GM18498 (cell line): ENCODE data around the gene ST6GALNAC3.
"Not testable (repeated sequence)": the region's sequence is repeated elsewhere in the genome, so short reads cannot be mapped to it uniquely, and the experiment has no call there.

Experiments
- ATAC-seq: cut with Tn5 transposase; IDR thresholded peaks from one replicate; pipeline ENCODE4 v1.9.1; 2021; ENCODE audit warnings: mild to moderate bottlenecking, moderate library complexity; ENCODE audit not compliant: unreplicated experiment

ST6GALNAC3 gene

GRCh38 chr1:76317299-76317900 is 242.9 kb downstream of the ST6GALNAC3 start:
- no peak for ATAC-seq

GRCh38 chr1:76330991-76331603 is 256.6 kb downstream of the ST6GALNAC3 start:
- peak; percentile 94 for ATAC-seq

- ATAC-seq = no peak
Measured at GRCh38 chr1:76335882-76336281, 261.3 kb downstream of the ST6GALNAC3 start.

DNA sequence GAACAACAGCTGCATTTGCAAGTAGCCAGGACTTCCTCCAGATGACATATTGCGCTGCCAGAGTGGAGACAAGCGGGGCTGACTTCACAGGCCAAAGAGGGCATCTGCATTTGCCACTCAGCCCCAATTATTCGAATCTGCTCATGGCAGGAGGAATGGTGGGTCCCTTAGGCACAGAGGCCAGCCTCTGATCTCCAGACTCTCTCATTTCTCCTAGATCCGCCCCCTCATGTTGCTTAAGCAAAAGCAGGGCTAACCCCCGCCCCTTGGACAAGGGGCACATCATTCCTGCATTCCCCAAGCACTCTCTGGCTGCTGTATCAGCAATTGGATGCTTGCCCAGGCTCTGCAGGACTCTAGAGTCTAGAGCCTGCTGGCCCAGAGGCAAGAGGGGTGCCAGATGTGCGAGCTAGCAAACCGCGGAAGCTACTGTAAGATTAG is 262.4 kb downstream of the ST6GALNAC3 start:
- no peak for ATAC-seq

DNA sequence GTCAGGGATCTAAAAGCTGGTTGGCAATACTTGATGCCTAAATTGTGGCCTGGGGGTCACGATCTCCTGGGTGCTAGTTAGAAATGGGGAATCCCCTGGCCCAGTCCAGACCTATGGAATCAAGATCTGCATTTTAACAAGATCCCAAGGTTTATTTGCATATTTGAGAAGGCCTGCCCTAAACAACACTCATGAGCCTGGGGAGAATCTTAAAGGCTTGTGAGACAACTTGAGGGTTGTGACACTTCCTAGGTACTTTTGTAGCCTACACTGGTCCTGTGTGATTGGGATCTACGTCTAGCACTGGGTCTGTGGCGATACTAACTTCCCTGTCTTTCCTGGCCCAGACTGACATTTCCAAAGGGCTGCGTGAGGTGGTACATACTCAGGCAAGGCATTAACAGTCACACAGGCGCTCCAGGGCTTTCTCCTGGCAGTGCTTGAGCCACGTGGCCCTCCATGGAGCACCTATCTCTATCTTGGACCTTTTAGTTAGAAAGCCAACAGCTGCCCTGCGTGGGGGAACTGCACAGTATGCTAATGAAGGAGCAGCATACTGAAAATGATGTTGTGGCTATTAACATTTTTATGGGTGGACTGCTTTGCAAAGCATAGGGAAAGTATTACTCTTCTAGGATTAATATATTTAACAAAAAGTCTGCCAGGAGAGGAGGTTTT is 263.1 kb downstream of the ST6GALNAC3 start:
- ATAC-seq = no peak

- no peak for ATAC-seq
Measured at GRCh38 chr1:76340056-76340455, 265.5 kb downstream of the ST6GALNAC3 start.

DNA sequence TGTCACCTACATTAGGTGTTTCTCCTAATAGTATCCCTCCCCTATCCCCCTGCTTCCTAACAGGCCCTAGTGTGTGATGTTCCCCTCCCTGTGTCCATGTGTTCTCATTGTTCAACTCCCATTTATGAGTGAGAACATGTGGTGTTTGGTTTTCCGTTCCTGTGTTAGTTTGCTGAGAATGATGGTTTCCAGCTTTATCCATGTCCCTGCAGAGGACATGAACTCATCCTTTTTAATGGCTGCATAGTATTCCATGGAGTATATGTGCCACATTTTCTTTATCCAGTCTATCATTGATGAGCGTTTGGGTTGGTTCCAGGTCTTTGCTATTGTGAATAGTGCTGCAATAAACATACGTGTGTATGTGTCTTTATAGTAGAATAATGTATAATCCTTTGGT is 267.3 kb downstream of the ST6GALNAC3 start:
- not testable (repeated sequence) for ATAC-seq

DNA sequence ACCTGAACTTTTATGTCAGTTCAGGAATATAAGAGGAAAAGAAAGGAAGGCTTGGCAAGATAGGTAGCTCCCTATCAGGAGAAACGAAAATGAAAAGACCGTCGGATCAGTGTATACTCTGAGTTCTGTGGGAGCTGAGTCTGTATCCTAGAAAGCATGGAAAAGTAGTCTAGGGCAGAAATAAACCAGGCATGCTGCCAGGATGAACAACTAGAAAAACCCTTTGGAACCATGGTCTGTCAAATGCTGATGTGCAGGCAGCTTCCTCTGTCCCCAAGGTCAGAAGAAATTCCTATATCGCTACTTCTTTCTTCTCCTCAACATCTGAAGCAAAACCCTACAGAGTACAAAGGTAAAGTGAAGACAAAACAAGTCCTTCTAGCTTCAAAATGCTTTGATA is 268.8 kb downstream of the ST6GALNAC3 start:
- ATAC-seq = no peak

- no peak for ATAC-seq
Measured at GRCh38 chr1:76351655-76352054, 277.1 kb downstream of the ST6GALNAC3 start.

GRCh38 chr1:76352741-76353435 is 278.3 kb downstream of the ST6GALNAC3 start:
- ATAC-seq = no peak

GRCh38 chr1:76354236-76354635 is 279.7 kb downstream of the ST6GALNAC3 start:
- no peak for ATAC-seq

DNA sequence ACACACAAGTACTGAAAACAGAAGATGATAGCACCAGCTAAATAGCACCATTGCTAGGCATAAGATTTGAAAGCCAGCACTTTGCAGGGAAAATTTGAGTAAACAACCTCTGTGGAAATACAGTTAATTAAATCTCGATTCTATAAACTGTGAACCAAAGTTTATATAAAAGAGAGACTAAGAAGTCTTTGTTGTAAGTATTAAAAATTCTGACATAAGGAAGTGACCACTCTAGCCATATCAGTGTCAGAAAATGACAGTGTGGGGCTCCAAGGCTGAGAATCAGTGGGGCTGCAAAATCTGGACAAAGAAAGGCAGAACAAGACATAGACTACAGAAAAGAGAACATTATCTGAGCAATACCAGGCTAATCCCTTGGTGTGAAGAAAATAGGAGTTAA is 292.2 kb downstream of the ST6GALNAC3 start:
- no peak for ATAC-seq

- no peak for ATAC-seq
Measured at GRCh38 chr1:76371941-76372340, 297.4 kb downstream of the ST6GALNAC3 start.

GRCh38 chr1:76374086-76374485 is 299.5 kb downstream of the ST6GALNAC3 start:
- ATAC-seq = no peak

DNA sequence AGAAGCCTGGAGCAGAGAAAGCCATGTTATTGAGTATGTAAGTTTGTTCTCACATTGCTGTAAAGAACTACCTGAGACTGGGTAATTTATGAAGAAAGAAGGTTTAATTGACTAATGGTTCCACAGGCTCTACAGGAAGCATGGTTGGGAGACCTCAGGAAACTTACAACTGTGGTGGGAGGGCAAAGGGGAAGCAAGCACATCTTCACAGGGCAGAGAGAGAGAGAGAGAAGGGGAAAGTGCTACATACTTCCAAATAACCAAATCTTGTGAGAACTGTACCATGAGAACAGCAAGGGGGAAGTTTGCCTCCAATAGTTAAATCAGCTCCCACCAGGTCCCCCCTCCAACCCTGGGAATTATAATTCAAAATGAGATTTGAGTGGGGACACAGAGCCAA is 302.7 kb downstream of the ST6GALNAC3 start:
- ATAC-seq = no peak

- no peak for ATAC-seq
Measured at GRCh38 chr1:76379506-76379905, 305.0 kb downstream of the ST6GALNAC3 start.

DNA sequence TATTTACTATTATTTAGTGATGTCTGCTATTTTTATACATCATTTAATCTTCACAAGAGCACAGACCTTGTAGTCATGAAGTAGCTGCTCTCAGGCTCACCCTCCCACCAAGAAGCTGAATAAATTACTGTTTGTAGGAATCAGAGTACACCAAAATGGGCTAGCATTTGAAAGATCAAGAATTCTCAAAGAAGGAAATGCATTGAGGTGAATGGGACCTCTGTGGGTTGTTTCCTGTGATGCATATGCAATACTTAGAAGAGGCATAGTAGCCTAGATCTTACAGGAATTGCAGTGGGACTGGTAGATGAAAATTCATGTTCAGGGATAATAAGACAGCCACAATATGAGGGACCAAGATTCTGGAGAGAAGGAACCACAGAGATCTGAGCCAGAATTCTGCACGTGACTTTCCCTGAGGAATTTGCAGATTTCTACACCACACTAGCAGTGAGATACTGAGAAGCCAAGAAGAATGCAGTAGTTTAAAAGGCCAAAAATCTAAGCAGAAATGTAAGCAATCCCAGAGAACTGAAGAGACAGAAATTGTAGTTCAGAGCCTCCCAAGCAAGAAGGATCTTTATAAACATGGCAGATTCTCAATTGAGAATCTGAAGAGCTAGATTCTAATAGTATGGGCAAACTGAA is 307.0 kb downstream of the ST6GALNAC3 start:
- ATAC-seq = no peak

- no peak for ATAC-seq
Measured at GRCh38 chr1:76388261-76388660, 313.7 kb downstream of the ST6GALNAC3 start.

GRCh38 chr1:76390456-76390855 is 315.9 kb downstream of the ST6GALNAC3 start:
- ATAC-seq = no peak

DNA sequence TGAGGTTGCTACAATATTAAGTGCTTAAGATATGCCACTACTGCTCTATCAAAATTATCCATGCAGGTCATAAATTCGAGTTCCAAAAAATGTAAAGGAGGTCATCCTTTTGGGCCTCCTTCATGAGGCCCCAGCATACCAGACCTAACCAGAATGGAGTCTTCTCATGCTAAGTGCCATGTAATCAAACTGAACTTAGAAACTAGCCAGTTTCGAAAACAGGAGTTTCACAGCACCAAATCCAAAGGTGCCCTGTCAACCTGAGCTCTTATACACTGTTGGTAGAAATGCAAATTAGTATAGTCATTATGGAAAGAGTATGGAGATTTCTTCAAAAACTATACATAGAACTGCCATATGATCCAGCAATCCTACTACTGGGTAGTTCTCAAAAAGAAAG is 320.5 kb downstream of the ST6GALNAC3 start:
- no peak for ATAC-seq

DNA sequence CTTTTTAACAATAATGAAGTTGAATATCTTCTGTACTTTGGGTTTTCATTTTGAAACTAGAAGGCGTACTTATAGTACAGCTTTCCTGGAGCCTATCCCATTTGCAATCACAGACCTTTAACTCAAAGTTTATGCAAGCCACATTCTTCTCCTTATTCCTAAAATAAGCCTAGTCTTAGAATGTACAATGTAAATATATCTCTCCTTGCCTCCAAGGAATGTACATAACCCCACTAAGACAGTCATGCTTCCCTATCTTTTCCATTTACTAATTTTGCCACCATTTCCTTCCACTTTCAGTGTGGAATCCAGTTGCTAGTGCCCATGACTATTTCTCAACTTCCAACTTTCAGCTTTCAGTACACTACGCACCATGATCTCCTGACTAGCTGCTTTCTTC is 327.6 kb downstream of the ST6GALNAC3 start:
- ATAC-seq = no peak
